ENCODE results near the gene OTUD1.

The OTUD1 gene

GRCh38 chr10:23417254-23417653, 21.6 kb upstream of the OTUD1 start:
- Histone ChIP-seq H3K4me3 (replicated peaks; ENCODE audit: insufficient read depth, low read length) (no peak overlapping the region), H3K27me3 (ENCODE audit: insufficient read depth, poor library complexity, severe bottlenecking) (no peaks in the 10 kb centered on the region), H3K27ac (replicated peaks) (no peak overlapping the region)
- no peak for DNase-seq (ENCODE audit: low read depth in 1 of 2, low spot score in 1 of 2)
- TF ChIP-seq, protein P1, sequence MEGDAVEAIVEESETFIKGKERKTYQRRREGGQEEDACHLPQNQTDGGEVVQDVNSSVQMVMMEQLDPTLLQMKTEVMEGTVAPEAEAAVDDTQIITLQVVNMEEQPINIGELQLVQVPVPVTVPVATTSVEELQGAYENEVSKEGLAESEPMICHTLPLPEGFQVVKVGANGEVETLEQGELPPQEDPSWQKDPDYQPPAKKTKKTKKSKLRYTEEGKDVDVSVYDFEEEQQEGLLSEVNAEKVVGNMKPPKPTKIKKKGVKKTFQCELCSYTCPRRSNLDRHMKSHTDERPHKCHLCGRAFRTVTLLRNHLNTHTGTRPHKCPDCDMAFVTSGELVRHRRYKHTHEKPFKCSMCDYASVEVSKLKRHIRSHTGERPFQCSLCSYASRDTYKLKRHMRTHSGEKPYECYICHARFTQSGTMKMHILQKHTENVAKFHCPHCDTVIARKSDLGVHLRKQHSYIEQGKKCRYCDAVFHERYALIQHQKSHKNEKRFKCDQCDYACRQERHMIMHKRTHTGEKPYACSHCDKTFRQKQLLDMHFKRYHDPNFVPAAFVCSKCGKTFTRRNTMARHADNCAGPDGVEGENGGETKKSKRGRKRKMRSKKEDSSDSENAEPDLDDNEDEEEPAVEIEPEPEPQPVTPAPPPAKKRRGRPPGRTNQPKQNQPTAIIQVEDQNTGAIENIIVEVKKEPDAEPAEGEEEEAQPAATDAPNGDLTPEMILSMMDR (IDR thresholded peaks at IDR 0.05; ENCODE audit: insufficient read depth, low read length), result no peak
- TF ChIP-seq POLR2AphosphoS5 (IDR thresholded peaks at IDR 0.05; ENCODE audit: low read depth) (no peak), REST (IDR thresholded peaks at IDR 0.05; ENCODE audit: insufficient replicate concordance, low read depth) (no peak), GABPA (IDR thresholded peaks at IDR 0.05; ENCODE audit: low read depth) (no peak), SPI1 (IDR thresholded peaks at IDR 0.05; ENCODE audit: borderline replicate concordance, low read depth) (no peak)

DNA sequence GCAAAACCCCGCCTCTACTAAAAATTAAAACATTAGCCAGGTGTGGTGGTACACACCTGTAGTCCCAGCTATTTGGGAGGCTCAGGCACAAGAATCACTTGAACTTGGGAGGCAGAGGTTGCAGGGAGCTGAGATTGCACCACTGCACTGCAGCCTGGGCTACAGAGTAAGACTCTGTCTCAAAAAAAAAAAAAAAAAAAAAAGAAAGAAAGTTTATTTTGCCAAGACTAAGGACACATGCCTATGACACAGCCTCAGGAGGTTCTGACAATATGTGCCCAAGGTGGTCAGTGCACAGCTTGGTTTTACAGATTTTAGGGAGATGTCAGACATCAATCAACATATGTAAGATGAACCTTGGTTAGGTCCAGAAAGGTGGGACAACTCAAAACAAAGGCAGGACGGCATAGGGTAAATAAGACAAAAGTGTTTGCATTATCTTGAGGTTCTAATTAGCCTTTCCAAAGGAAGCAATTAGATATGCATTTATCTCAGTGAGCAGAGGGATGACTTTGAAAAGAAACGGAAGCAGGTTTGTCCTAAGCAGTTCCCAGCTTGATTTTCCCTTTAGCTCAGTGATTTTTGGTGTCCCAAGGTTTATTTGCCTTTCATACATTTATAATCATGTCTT, 20.7 kb upstream of the OTUD1 start:
- Histone ChIP-seq H3K27ac (replicated peaks) (no peak overlapping the region), H3K4me3 (replicated peaks; ENCODE audit: insufficient read depth, low read length) (no peak overlapping the region), H3K27me3 (ENCODE audit: insufficient read depth, poor library complexity, severe bottlenecking) (no peaks in the 10 kb centered on the region)
- no peak for DNase-seq (ENCODE audit: low read depth in 1 of 2, low spot score in 1 of 2)
- TF ChIP-seq REST (IDR thresholded peaks at IDR 0.05; ENCODE audit: insufficient replicate concordance, low read depth) (no peak), POLR2AphosphoS5 (IDR thresholded peaks at IDR 0.05; ENCODE audit: low read depth) (no peak), GABPA (IDR thresholded peaks at IDR 0.05; ENCODE audit: low read depth) (no peak), SPI1 (IDR thresholded peaks at IDR 0.05; ENCODE audit: borderline replicate concordance, low read depth) (no peak)
- TF ChIP-seq, protein P1 (IDR thresholded peaks at IDR 0.05; ENCODE audit: insufficient read depth, low read length), result no peak

- Histone ChIP-seq H3K27me3 (ENCODE audit: insufficient read depth, poor library complexity, severe bottlenecking) (no peaks in the 10 kb centered on the region), H3K4me3 (replicated peaks; ENCODE audit: insufficient read depth, low read length) (no peak overlapping the region), H3K27ac (replicated peaks) (no peak overlapping the region)
- TF ChIP-seq, protein P1 (IDR thresholded peaks at IDR 0.05; ENCODE audit: insufficient read depth, low read length), result no peak
- no peak for TF ChIP-seq REST (IDR thresholded peaks at IDR 0.05; ENCODE audit: insufficient replicate concordance, low read depth)
- TF ChIP-seq POLR2AphosphoS5 (IDR thresholded peaks at IDR 0.05; ENCODE audit: low read depth), result no peak
- TF ChIP-seq GABPA (IDR thresholded peaks at IDR 0.05; ENCODE audit: low read depth), result no peak
- no peak for TF ChIP-seq SPI1 (IDR thresholded peaks at IDR 0.05; ENCODE audit: borderline replicate concordance, low read depth)
- no peak for DNase-seq (ENCODE audit: low read depth in 1 of 2, low spot score in 1 of 2)
These were observed 19.7 kb upstream of the OTUD1 start for GRCh38 chr10:23419201-23419600.

All from HL-60 (cell line).